Natural killer cell (primary cell): ENCODE results near the gene MEST. TPM values are rescaled to one million over a fixed set of nuclear protein-coding genes. Genes with fewer than 3 reads are reported as not detected.

Experiments
- ATAC-seq, 3 donors: fragments of 150-1000 bp in 2 of 3; fragments of 200-7000 bp in 1 of 3; cut with Tn5 transposase; 1 replicate in 1 of 3; 2 replicates in 2 of 3; pipeline ENCODE4 v1.10.0; 2021; ENCODE audit warnings: mild to moderate bottlenecking in 2 of 3, moderate library complexity in 2 of 3
- DNase-seq, 2 donors: peaks; one replicate each; pipeline versions ENCODE4 v3.0.0 to v3.0.0-alpha.2; 2013 to 2021; ENCODE audit warnings: mixed read lengths in 1 of 2
- H3K27ac ChIP-seq: one replicate; pipeline ENCODE4 v1.5.1; 2013; ENCODE audit warnings: mild to moderate bottlenecking, low read length
- H3K27me3 ChIP-seq: one replicate; pipeline ENCODE4 v1.6.1; 2013; ENCODE audit warnings: low read length; ENCODE audit not compliant: control insufficient read depth, insufficient read depth
- H3K36me3 ChIP-seq: one replicate; pipeline ENCODE4 v1.6.1; 2013; ENCODE audit warnings: low read length; ENCODE audit not compliant: control insufficient read depth, insufficient read depth
- H3K4me1 ChIP-seq: one replicate; pipeline ENCODE4 v1.6.1; 2013; ENCODE audit warnings: low read length; ENCODE audit not compliant: control insufficient read depth, insufficient read depth
- H3K4me3 ChIP-seq: one replicate; pipeline ENCODE4 v1.5.1; 2013; ENCODE audit warnings: low read length
- H3K9me3 ChIP-seq: one replicate; pipeline ENCODE4 v1.6.1; 2013; ENCODE audit warnings: low read length; ENCODE audit not compliant: control insufficient read depth, insufficient read depth
- H3K27ac Mint-ChIP-seq, 2 donors: one replicate each; pipeline ENCODE4 v1.8.0; 2022; ENCODE audit warnings: mild to moderate bottlenecking in 2 of 2, mixed read lengths in 2 of 2, moderate library complexity in 1 of 2
- H3K27me3 Mint-ChIP-seq, 2 donors: one replicate each; pipeline ENCODE4 v1.8.0; 2022; ENCODE audit warnings: low read depth in 2 of 2, mixed read lengths in 2 of 2
- H3K36me3 Mint-ChIP-seq: one replicate; pipeline ENCODE4 v1.8.0; 2022; ENCODE audit warnings: mixed read lengths
- H3K4me1 Mint-ChIP-seq, 2 donors: one replicate each; pipeline ENCODE4 v1.8.0; 2022; ENCODE audit warnings: mixed read lengths in 2 of 2
- H3K4me3 Mint-ChIP-seq: one replicate; pipeline ENCODE4 v1.8.0; 2022; ENCODE audit warnings: mild to moderate bottlenecking, moderate library complexity, mixed read lengths
- H3K9me3 Mint-ChIP-seq, 2 donors: one replicate each; pipeline ENCODE4 v1.8.0; 2022; ENCODE audit warnings: mixed read lengths in 2 of 2
- WGBS: methylation state at CpG from one replicate; pipeline ENCODE4 v1.1.7; 2013; ENCODE audit warnings: missing lambda C conversion rate; ENCODE audit not compliant: insufficient coverage; 5-methylcytosine and 5-hydroxymethylcytosine counted together
- intact Hi-C: fragments of 100-400 bp; cut with micrococcal nuclease; formaldehyde crosslinking; loops from one replicate; pipeline ENCODE4 v1.14.2; 2022
- total RNA-seq, 4 donors: library from RNA; stranded (reverse); fragments of 120-200 nt in 1 of 4; gene quantifications; one replicate each; pipeline versions ENCODE4 v1.2.3 to v1.2.4, GENCODE V29; 2013 to 2022
- TF ChIP-seq, protein P1 (sequence below): fragments of 200-600 bp; IDR thresholded peaks from one replicate; pipeline ENCODE4 v1.8.0; 2022; ENCODE audit warnings: antibody characterized with exemption

MEST gene
- total RNA-seq, 3 donors from 2014 or later (not counting 1 experiment from before 2014, with no cell fraction given), result 0.55 to 2.2 (median 0.70) TPM

DNA sequence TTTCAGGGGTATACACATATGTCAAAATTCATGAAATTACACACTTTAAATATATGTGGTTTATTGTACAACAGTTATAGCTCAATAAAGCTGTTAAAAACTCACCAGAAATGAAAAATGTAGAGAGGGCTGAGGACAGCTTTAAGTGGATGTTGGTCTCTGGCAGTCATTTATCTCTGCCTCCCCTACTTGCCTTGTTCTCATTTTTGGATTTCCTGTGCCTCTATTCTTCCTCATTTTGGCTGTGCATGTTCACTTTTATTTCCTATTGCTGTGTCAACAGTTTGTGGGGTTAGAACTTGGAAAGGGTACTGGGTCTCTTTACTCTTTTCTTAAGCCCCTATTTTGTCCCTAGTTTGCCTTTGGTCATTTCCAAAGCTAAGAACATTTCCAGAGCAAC is 18.6 kb upstream of the MEST start:
- intact Hi-C loops, result no loop called here
- Mint-ChIP-seq H3K9me3 (no peaks in the 10 kb centered on the region), H3K27ac (no peak overlapping the region), H3K27me3 (peaks cover 10 to 55% of the 10 kb centered on the region in 2 donors), H3K36me3 (no peaks in the 10 kb centered on the region), H3K4me1 (no peaks in the 10 kb centered on the region), H3K4me3 (no peak overlapping the region)
- TF ChIP-seq, protein P1, sequence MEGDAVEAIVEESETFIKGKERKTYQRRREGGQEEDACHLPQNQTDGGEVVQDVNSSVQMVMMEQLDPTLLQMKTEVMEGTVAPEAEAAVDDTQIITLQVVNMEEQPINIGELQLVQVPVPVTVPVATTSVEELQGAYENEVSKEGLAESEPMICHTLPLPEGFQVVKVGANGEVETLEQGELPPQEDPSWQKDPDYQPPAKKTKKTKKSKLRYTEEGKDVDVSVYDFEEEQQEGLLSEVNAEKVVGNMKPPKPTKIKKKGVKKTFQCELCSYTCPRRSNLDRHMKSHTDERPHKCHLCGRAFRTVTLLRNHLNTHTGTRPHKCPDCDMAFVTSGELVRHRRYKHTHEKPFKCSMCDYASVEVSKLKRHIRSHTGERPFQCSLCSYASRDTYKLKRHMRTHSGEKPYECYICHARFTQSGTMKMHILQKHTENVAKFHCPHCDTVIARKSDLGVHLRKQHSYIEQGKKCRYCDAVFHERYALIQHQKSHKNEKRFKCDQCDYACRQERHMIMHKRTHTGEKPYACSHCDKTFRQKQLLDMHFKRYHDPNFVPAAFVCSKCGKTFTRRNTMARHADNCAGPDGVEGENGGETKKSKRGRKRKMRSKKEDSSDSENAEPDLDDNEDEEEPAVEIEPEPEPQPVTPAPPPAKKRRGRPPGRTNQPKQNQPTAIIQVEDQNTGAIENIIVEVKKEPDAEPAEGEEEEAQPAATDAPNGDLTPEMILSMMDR, result no peak
- H3K9me3 ChIP-seq, result no peaks in the 10 kb centered on the region
- DNase-seq, result no peak
- H3K27me3 ChIP-seq, result peaks cover 2% of the 10 kb centered on the region
- ATAC-seq, result no peak
- no peaks in the 10 kb centered on the region for H3K4me1 ChIP-seq
- H3K36me3 ChIP-seq, result no peaks in the 10 kb centered on the region
- H3K4me3 ChIP-seq, result no peak overlapping the region
- no peak overlapping the region for H3K27ac ChIP-seq

DNA sequence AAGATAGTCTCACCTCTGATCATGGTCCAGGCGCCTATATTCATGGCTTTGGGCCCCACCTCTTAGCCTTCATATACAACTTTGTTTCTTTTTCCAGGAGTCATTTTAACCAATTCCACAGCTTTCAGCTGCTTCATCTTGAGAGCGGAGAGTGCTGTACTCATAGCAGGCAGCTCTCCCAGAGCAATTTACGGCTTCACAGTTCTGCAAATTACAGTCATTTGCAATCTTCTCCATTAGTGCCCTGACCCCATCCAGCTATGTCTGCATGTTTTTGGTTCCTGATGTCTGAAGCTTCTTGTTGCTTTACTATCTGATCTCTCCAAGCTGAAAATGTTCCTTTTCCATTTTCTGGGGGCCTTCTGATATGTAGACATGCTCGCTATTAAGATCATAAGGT is 18.0 kb upstream of the MEST start:
- H3K9me3 ChIP-seq, result no peaks in the 10 kb centered on the region
- ATAC-seq, result no peak
- peaks cover 2% of the 10 kb centered on the region for H3K27me3 ChIP-seq
- 77% methylated on average over 4 of the region's 4 CpGs for WGBS
- H3K36me3 Mint-ChIP-seq, result no peaks in the 10 kb centered on the region
- no peak overlapping the region for H3K4me3 ChIP-seq
- H3K4me1 ChIP-seq, result no peaks in the 10 kb centered on the region
- peaks cover 7 to 55% of the 10 kb centered on the region in 2 donors for H3K27me3 Mint-ChIP-seq
- H3K4me1 Mint-ChIP-seq, result no peaks in the 10 kb centered on the region
- no peak for DNase-seq
- TF ChIP-seq, protein P1, result no peak
- no peak overlapping the region for H3K4me3 Mint-ChIP-seq
- H3K27ac ChIP-seq, result no peak overlapping the region
- no peaks in the 10 kb centered on the region for H3K36me3 ChIP-seq
- no peaks in the 10 kb centered on the region for H3K9me3 Mint-ChIP-seq
- no peak overlapping the region for H3K27ac Mint-ChIP-seq
- intact Hi-C loops, result no loop called here

DNA sequence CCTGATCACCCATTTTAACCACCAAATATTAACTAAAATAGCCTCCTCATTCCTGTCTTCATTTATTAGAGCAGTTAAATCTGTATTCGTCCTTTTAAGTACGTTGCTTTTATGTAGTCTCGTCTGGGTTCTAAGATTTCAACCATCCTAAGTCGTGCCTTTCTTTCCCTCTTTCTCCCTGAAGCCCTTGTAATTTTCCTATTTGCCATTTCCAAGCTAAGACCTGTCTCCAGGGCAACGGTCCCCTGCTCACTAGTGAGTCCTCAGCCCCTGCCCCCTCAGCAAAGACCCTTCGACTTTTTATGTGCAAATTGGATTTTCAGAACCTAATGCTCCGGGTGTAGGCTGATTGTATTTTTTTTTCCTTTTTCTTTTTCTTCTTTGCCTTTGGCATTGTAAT is 16.1 kb upstream of the MEST start:
- Mint-ChIP-seq H3K9me3 (no peaks in the 10 kb centered on the region), H3K27me3 (peaks cover 10 to 46% of the 10 kb centered on the region in 2 donors), H3K4me3 (no peak overlapping the region), H3K4me1 (no peaks in the 10 kb centered on the region), H3K27ac (no peak overlapping the region), H3K36me3 (no peaks in the 10 kb centered on the region)
- TF ChIP-seq, protein P1, result no peak
- DNase-seq (no peak), ATAC-seq (no peak)
- intact Hi-C loops, result no loop called here
- WGBS, result 88% methylated on average over 6 of the region's 7 CpGs
- H3K27me3 ChIP-seq, result peaks cover 2% of the 10 kb centered on the region
- H3K36me3 ChIP-seq, result no peaks in the 10 kb centered on the region
- no peaks in the 10 kb centered on the region for H3K4me1 ChIP-seq
- no peak overlapping the region for H3K27ac ChIP-seq
- H3K9me3 ChIP-seq, result no peaks in the 10 kb centered on the region
- H3K4me3 ChIP-seq, result no peak overlapping the region

DNA sequence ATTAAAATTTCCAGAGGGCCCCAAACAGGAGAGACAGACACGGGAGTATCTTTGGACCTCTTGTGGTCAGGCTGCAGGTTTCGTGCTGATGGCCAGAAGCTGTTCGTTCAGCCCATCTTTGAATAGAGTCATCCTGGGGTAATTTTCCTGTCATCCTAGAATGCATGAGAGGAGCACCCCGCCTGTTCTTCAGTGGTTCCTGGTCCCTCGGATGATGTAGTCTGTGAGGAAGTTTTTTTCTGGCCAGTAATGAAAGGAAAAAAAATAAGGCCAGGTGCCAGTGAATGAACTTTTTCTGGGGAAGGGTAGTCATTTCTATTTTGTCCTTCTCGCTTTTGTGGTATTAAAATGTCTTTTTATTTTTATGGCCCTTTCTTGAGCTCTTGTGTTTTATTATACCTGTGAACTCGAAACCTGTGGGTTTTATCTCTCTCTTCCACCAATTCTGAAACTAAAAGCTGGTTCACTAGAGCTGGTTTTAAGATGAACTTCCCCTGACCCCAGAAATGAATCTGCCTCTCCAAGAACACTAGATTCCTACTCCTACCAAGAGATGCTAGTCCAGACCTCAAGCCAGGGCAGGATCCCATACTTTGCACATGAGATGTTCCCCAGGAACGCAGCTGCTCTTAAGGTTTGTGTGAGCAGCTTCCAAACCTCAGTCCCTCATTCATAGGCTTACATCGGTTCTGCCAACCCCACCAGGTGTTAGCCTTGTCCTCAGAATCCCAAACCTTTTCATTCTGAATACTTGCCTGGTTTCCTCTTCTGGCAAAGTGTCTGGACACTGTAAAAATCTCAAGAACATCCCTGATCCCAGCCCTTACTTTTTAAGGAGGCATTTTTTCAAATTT is 15.4 kb upstream of the MEST start:
- no peaks in the 10 kb centered on the region for H3K4me1 Mint-ChIP-seq
- Histone ChIP-seq H3K4me1 (no peaks in the 10 kb centered on the region), H3K4me3 (no peak overlapping the region), H3K27me3 (no peaks in the 10 kb centered on the region), H3K9me3 (no peaks in the 10 kb centered on the region), H3K36me3 (no peaks in the 10 kb centered on the region), H3K27ac (no peak overlapping the region)
- DNase-seq, result no peak
- no peak overlapping the region for H3K27ac Mint-ChIP-seq
- intact Hi-C loops, result no loop called here
- WGBS, result 70% methylated on average over 9 of the region's 9 CpGs
- peaks cover 10 to 38% of the 10 kb centered on the region in 2 donors for H3K27me3 Mint-ChIP-seq
- no peak overlapping the region for H3K4me3 Mint-ChIP-seq
- H3K36me3 Mint-ChIP-seq, result no peaks in the 10 kb centered on the region
- ATAC-seq, result no peak
- H3K9me3 Mint-ChIP-seq, result no peaks in the 10 kb centered on the region
- TF ChIP-seq, protein P1, result no peak
